ENCODE data around the gene ZCCHC14. TPM values are rescaled to one million over a fixed set of nuclear protein-coding genes. Genes with fewer than 3 reads are reported as not detected.
"Not testable (repeated sequence)": the region's sequence is repeated elsewhere in the genome, so short reads cannot be mapped to it uniquely, and the experiment has no call there.

ZCCHC14 gene
- total and polyA plus RNA-seq, 5 donors from 2014 or later = 1.6 to 33.7 (median 2.1) TPM

GRCh38 chr16:87383505-87384161, 109.2 kb downstream of the ZCCHC14 start, which contains the start of gene FBXO31:
Gene FBXO31 (minus strand): TSS chr16:87383776. CDS start chr16:87383744, 32 bp downstream.
- DNase-seq (peak; percentile 82 to 92 (median 84)), ATAC-seq (ENCODE audit: low read depth in 2 of 2) (peak; percentile 64 to 65)
- peak within 1 kb of the TSS; percentile 92 to 99 (median 96) for H3K4me3 Mint-ChIP-seq
- H3K27ac Mint-ChIP-seq = peak within 1 kb of the TSS; percentile 97 to 99 (median 98)
- H3K9me3 Mint-ChIP-seq = peaks cover 0 to 3% (median 0%) of the 10 kb centered on the region in 7 donors
- Histone ChIP-seq H3K27ac (ENCODE audit: insufficient read depth, low read length, poor library complexity, severe bottlenecking) (peak within 1 kb of the TSS; percentile 85), H3K4me3 (ENCODE audit: low read depth, low read length) (peak within 1 kb of the TSS; percentile 73), H3K4me1 (ENCODE audit: control insufficient read depth, insufficient read depth, low read length, poor library complexity, severe bottlenecking) (peaks cover 51% of the 10 kb centered on the region), H3K36me3 (ENCODE audit: control insufficient read depth, insufficient read depth, low read length) (no peaks in the 10 kb centered on the region), H3K9me3 (ENCODE audit: control insufficient read depth in 2 of 2, low read length in 2 of 2) (no peaks in the 10 kb centered on the region), H3K27me3 (ENCODE audit: control insufficient read depth, insufficient read depth, low read length) (no peaks in the 10 kb centered on the region)
- H3K36me3 Mint-ChIP-seq = peaks cover 12% of the 10 kb centered on the region
- H3K4me1 Mint-ChIP-seq = peaks cover 27 to 74% (median 54%) of the 10 kb centered on the region in 4 donors
- H3K27me3 Mint-ChIP-seq = peaks cover 5% of the 10 kb centered on the region

- Mint-ChIP-seq H3K4me1 (peaks cover 19 to 68% (median 46%) of the 10 kb centered on the region in 4 donors), H3K4me3 (peak overlapping the region; percentile 87 to 99 (median 94)), H3K9me3 (peaks cover 0 to 3% (median 0%) of the 10 kb centered on the region in 7 donors), H3K36me3 (peaks cover 13% of the 10 kb centered on the region), H3K27me3 (peaks cover 5% of the 10 kb centered on the region), H3K27ac (peak overlapping the region; percentile 60 to 92 (median 82))
- no peaks in the 10 kb centered on the region for H3K9me3 ChIP-seq (ENCODE audit: control insufficient read depth in 2 of 2, low read length in 2 of 2)
- peaks cover 37% of the 10 kb centered on the region for H3K4me1 ChIP-seq (ENCODE audit: control insufficient read depth, insufficient read depth, low read length, poor library complexity, severe bottlenecking)
- peaks cover 2% of the 10 kb centered on the region for H3K36me3 ChIP-seq (ENCODE audit: control insufficient read depth, insufficient read depth, low read length)
- no peaks in the 10 kb centered on the region for H3K27me3 ChIP-seq (ENCODE audit: control insufficient read depth, insufficient read depth, low read length)
- DNase-seq (peak in 1 of 3 donors; percentile 24), ATAC-seq (ENCODE audit: low read depth in 2 of 2) (no peak)
- H3K4me3 ChIP-seq (ENCODE audit: low read depth, low read length) = peak overlapping the region; percentile 73
- peak overlapping the region; percentile 85 for H3K27ac ChIP-seq (ENCODE audit: insufficient read depth, low read length, poor library complexity, severe bottlenecking)
Observed at GRCh38 chr16:87382023-87382785, 110.6 kb downstream of the ZCCHC14 start.

GRCh38 chr16:87380881-87381280, 111.9 kb downstream of the ZCCHC14 start:
- peak overlapping the region; percentile 45 to 88 (median 72) for H3K27ac Mint-ChIP-seq
- H3K4me3 Mint-ChIP-seq = peak overlapping the region; percentile 87 to 99 (median 94)
- Histone ChIP-seq H3K4me1 (ENCODE audit: control insufficient read depth, insufficient read depth, low read length, poor library complexity, severe bottlenecking) (peaks cover 32% of the 10 kb centered on the region), H3K27me3 (ENCODE audit: control insufficient read depth, insufficient read depth, low read length) (no peaks in the 10 kb centered on the region), H3K4me3 (ENCODE audit: low read depth, low read length) (peak overlapping the region; percentile 73), H3K9me3 (ENCODE audit: control insufficient read depth in 2 of 2, low read length in 2 of 2) (no peaks in the 10 kb centered on the region), H3K27ac (ENCODE audit: insufficient read depth, low read length, poor library complexity, severe bottlenecking) (no peak overlapping the region), H3K36me3 (ENCODE audit: control insufficient read depth, insufficient read depth, low read length) (peaks cover 2% of the 10 kb centered on the region)
- peaks cover 19 to 72% (median 49%) of the 10 kb centered on the region in 4 donors for H3K4me1 Mint-ChIP-seq
- DNase-seq (peak in 1 of 3 donors; percentile 50), ATAC-seq (ENCODE audit: low read depth in 2 of 2) (no peak)
- peaks cover 5% of the 10 kb centered on the region for H3K27me3 Mint-ChIP-seq
- peaks cover 19% of the 10 kb centered on the region for H3K36me3 Mint-ChIP-seq
- H3K9me3 Mint-ChIP-seq = peaks cover 0 to 3% (median 0%) of the 10 kb centered on the region in 7 donors

- Histone ChIP-seq H3K4me3 (ENCODE audit: low read depth, low read length) (peak overlapping the region; percentile 73), H3K36me3 (ENCODE audit: control insufficient read depth, insufficient read depth, low read length) (peaks cover 2% of the 10 kb centered on the region), H3K4me1 (ENCODE audit: control insufficient read depth, insufficient read depth, low read length, poor library complexity, severe bottlenecking) (peaks cover 32% of the 10 kb centered on the region), H3K27me3 (ENCODE audit: control insufficient read depth, insufficient read depth, low read length) (no peaks in the 10 kb centered on the region), H3K27ac (ENCODE audit: insufficient read depth, low read length, poor library complexity, severe bottlenecking) (no peak overlapping the region), H3K9me3 (ENCODE audit: control insufficient read depth in 2 of 2, low read length in 2 of 2) (no peaks in the 10 kb centered on the region)
- H3K4me1 Mint-ChIP-seq = peaks cover 16 to 72% (median 51%) of the 10 kb centered on the region in 4 donors
- H3K27me3 Mint-ChIP-seq = peaks cover 5% of the 10 kb centered on the region
- H3K9me3 Mint-ChIP-seq = peaks cover 0 to 3% (median 0%) of the 10 kb centered on the region in 7 donors
- H3K27ac Mint-ChIP-seq = peak overlapping the region in 2 of 3 donors; percentile 45 to 88
- peaks cover 22% of the 10 kb centered on the region for H3K36me3 Mint-ChIP-seq
- no peak for ATAC-seq (ENCODE audit: low read depth in 2 of 2)
- H3K4me3 Mint-ChIP-seq = peak overlapping the region; percentile 87 to 99 (median 94)
- DNase-seq = no peak
Observed at GRCh38 chr16:87380403-87380802, 112.4 kb downstream of the ZCCHC14 start.

GRCh38 chr16:87379312-87379752, 113.5 kb downstream of the ZCCHC14 start:
- ATAC-seq (ENCODE audit: low read depth in 2 of 2); H3K9me3 Mint-ChIP-seq; H3K9me3 ChIP-seq (ENCODE audit: control insufficient read depth in 2 of 2, low read length in 2 of 2); H3K27me3 ChIP-seq (ENCODE audit: control insufficient read depth, insufficient read depth, low read length); H3K36me3 ChIP-seq (ENCODE audit: control insufficient read depth, insufficient read depth, low read length); H3K27ac Mint-ChIP-seq; DNase-seq; H3K27ac ChIP-seq (ENCODE audit: insufficient read depth, low read length, poor library complexity, severe bottlenecking); H3K27me3 Mint-ChIP-seq; H3K4me3 ChIP-seq (ENCODE audit: low read depth, low read length): not testable (repeated sequence)
- H3K4me1 ChIP-seq (ENCODE audit: control insufficient read depth, insufficient read depth, low read length, poor library complexity, severe bottlenecking) = peaks cover 25% of the 10 kb centered on the region
- Mint-ChIP-seq H3K4me1 (peaks cover 14 to 66% (median 49%) of the 10 kb centered on the region in 4 donors), H3K36me3 (peaks cover 22% of the 10 kb centered on the region), H3K4me3 (peak overlapping the region in 2 of 4 donors; percentile 69 to 82)

GRCh38 chr16:87376660-87377059, 116.2 kb downstream of the ZCCHC14 start:
- ATAC-seq (ENCODE audit: low read depth in 2 of 2) (no peak), DNase-seq (no peak)
- Mint-ChIP-seq H3K4me3 (peak overlapping the region in 2 of 4 donors; percentile 24 to 65), H3K36me3 (peaks cover 26% of the 10 kb centered on the region), H3K9me3 (no peaks in the 10 kb centered on the region), H3K27me3 (no peaks in the 10 kb centered on the region), H3K4me1 (peaks cover 8 to 62% (median 47%) of the 10 kb centered on the region in 4 donors), H3K27ac (peak overlapping the region in 2 of 3 donors; percentile 2 to 51)
- H3K36me3 ChIP-seq (ENCODE audit: control insufficient read depth, insufficient read depth, low read length) = peaks cover 2% of the 10 kb centered on the region
- no peaks in the 10 kb centered on the region for H3K27me3 ChIP-seq (ENCODE audit: control insufficient read depth, insufficient read depth, low read length)
- no peak overlapping the region for H3K27ac ChIP-seq (ENCODE audit: insufficient read depth, low read length, poor library complexity, severe bottlenecking)
- no peaks in the 10 kb centered on the region for H3K9me3 ChIP-seq (ENCODE audit: control insufficient read depth in 2 of 2, low read length in 2 of 2)
- H3K4me1 ChIP-seq (ENCODE audit: control insufficient read depth, insufficient read depth, low read length, poor library complexity, severe bottlenecking) = peaks cover 9% of the 10 kb centered on the region
- no peak overlapping the region for H3K4me3 ChIP-seq (ENCODE audit: low read depth, low read length)

- H3K27me3 Mint-ChIP-seq = no peaks in the 10 kb centered on the region
- peaks cover 3% of the 10 kb centered on the region for H3K4me1 ChIP-seq (ENCODE audit: control insufficient read depth, insufficient read depth, low read length, poor library complexity, severe bottlenecking)
- no peak for ATAC-seq (ENCODE audit: low read depth in 2 of 2)
- H3K27ac Mint-ChIP-seq = peak overlapping the region; percentile 2 to 80 (median 76)
- peaks cover under 1 to 59% (median 43%) of the 10 kb centered on the region in 4 donors for H3K4me1 Mint-ChIP-seq
- H3K27ac ChIP-seq (ENCODE audit: insufficient read depth, low read length, poor library complexity, severe bottlenecking) = no peak overlapping the region
- no peaks in the 10 kb centered on the region for H3K27me3 ChIP-seq (ENCODE audit: control insufficient read depth, insufficient read depth, low read length)
- H3K9me3 Mint-ChIP-seq = no peaks in the 10 kb centered on the region
- DNase-seq = no peak
- no peak overlapping the region for H3K4me3 ChIP-seq (ENCODE audit: low read depth, low read length)
- no peaks in the 10 kb centered on the region for H3K9me3 ChIP-seq (ENCODE audit: control insufficient read depth in 2 of 2, low read length in 2 of 2)
- peaks cover 20% of the 10 kb centered on the region for H3K36me3 Mint-ChIP-seq
- H3K36me3 ChIP-seq (ENCODE audit: control insufficient read depth, insufficient read depth, low read length) = peaks cover 2% of the 10 kb centered on the region
- peak overlapping the region in 2 of 4 donors; percentile 21 to 76 for H3K4me3 Mint-ChIP-seq
Observed at GRCh38 chr16:87375426-87376135, 117.2 kb downstream of the ZCCHC14 start.
